NCI-H82 (cell line): ENCODE measurements around the gene IFNL1.
"Not testable (repeated sequence)": the region's sequence is repeated elsewhere in the genome, so short reads cannot be mapped to it uniquely, and the experiment has no call there.

Experiments used
- DNase-seq: peaks from one replicate; lab custom pipeline; 2025; lab: John Stamatoyannopoulos, UW

The IFNL1 gene

DNA sequence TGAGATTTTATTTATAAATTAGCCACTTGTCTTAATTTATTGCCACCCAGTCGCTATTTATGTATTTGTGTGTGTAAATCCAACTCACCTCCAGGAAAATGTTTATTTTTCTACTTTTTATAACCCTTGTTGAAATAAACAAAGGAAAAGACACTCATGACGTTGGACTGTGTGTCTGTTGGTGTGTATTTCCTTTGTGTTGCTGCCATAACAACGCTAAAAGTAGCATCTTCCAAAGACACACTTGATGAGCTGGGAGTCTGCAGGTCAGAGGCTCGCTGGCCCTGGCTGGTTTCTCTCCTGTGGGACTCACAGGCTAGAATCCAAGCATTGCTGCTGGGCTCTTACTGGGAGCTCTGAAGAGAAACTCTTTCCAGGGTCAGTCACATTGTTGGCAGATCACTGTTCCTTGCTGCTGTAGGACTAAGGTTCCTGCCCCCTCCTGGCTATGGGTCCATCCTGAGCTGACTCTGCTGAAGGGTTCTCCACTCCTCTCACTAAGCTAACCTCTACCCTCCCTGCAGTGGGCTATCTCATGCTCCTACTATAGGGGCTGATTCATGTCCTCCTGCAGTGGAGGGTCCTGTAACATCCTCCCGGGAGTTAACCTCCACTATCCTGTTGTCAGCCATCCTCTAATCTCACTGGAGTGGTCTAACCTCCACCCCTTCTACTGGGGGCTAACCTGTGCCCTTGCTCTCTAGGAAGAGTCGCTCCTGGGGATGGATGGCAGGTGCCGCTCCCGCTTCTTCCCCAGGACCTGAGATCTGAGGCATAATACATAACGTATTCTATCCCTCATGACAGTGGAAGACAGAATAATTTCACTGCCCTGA lies 26.0 kb upstream of the IFNL1 start:
- no peak for DNase-seq

GRCh38 chr19:39273859-39274258 lies 22.3 kb upstream of the IFNL1 start:
- not testable (repeated sequence) for DNase-seq

- no peak for DNase-seq
These were observed 20.6 kb upstream of the IFNL1 start for GRCh38 chr19:39275578-39275977.

GRCh38 chr19:39276740-39277139 lies 19.5 kb upstream of the IFNL1 start:
- DNase-seq, result no peak

- no peak for DNase-seq
These were observed 18.6 kb upstream of the IFNL1 start for GRCh38 chr19:39277598-39277997.

DNA sequence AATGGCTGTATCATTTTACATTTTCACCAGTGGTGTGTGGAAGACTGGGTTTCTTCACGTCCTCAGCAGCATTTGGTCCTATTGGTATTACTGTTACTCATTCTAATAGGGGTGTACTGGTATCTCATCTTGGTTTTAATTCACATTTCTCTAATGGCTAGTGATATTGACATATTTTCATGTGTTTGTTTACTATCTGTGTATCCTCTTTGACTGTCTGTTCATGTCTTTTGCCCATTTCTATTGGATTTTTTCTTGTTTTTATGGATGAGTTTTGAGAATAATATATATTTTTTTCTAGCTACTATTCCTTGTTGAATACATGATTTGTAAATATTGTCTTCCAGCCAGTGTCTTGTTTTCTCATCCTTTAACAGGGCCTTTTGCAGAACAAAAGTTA lies 14.2 kb upstream of the IFNL1 start:
- DNase-seq, result no peak

- DNase-seq, result no peak
These were observed 12.2 kb upstream of the IFNL1 start for GRCh38 chr19:39284032-39284431.

GRCh38 chr19:39293394-39293793 lies 2.8 kb upstream of the IFNL1 start:
- DNase-seq, result no peak

DNA sequence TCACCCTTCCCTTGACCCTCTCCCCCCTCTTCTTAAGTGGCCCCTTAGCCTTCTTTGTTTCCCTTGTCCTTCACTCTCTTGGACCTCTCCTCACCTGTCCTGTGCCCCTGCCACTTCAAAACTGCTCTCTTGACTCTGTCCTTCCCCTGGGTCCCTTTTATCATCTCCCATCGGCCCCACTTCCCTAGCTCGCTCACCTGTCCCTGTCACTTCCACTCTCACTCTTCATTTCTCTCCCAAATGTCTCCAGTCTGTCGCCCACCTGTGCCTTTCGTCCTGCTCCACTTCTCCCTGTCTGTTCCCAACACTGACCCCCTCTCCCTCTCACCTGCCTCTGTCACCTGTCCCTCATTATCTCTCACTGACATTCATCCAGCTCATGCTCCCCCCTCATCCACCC lies 699 bp downstream of the IFNL1 start:
- no peak for DNase-seq

- DNase-seq, result no peak
These were observed 1.9 kb downstream of the IFNL1 start for GRCh38 chr19:39297931-39298634.

GRCh38 chr19:39299404-39299803 lies 3.2 kb downstream of the IFNL1 start:
- no peak for DNase-seq

GRCh38 chr19:39299832-39300231 lies 3.6 kb downstream of the IFNL1 start:
- DNase-seq, result no peak

DNA sequence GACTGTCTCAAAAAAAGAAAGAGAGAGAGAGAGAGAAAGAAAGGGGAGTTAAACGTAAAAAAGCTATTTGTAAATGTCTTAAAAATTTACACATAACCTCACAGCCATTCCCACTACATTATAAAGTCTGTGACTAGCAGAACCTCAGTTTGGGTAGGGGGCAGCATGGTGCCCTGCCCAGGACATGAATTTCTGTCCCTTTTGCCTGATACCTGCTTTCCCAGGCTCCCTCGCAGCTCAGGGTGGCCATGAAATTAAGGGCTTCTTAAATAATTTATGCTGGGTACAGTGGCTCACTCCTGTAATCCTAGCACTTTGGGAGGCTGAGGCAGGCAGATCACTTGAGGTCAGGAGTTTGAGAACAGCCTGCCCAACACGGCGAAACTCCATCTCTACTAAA lies 4.8 kb downstream of the IFNL1 start:
- no peak for DNase-seq

DNA sequence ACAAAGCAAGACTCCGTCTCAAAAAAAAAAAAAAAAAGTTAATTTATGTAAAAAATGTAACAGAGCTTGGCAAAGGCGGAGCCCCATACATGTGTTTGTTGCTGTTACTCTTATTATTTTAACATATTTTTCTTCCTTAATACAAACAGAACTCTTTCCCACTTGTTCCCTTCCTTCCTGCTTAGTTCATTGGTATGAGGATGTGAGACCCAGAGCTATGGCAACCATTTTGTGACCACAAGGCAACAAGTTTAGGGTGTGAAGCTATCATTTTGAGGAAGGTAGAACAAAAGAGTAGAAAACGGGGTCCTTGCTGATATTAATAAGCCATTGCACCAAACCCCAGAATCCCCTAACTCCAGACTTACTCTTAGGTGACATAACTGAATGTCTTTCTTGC lies 5.4 kb downstream of the IFNL1 start:
- DNase-seq, result no peak

- DNase-seq, result no peak
These were observed 7.4 kb downstream of the IFNL1 start for GRCh38 chr19:39303373-39304184.

DNA sequence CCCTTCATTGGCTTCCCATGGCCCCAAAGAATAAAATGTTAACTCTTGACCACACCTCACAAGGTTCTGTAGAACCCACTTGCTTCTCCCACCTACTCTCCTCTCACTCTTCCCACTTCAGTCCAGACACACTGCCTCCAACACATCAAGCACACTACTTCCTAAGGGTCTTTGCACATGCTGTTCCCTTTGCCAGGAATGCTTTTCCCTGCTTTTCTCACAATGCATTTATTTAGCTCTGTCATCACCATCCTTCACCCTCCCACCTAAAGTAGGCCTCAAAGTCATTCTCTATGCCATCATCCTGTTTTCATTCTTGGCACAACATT lies 7.9 kb downstream of the IFNL1 start:
- DNase-seq, result no peak

- peak; percentile 65 for DNase-seq
These were observed 8.7 kb downstream of the IFNL1 start for GRCh38 chr19:39304701-39305571.

DNA sequence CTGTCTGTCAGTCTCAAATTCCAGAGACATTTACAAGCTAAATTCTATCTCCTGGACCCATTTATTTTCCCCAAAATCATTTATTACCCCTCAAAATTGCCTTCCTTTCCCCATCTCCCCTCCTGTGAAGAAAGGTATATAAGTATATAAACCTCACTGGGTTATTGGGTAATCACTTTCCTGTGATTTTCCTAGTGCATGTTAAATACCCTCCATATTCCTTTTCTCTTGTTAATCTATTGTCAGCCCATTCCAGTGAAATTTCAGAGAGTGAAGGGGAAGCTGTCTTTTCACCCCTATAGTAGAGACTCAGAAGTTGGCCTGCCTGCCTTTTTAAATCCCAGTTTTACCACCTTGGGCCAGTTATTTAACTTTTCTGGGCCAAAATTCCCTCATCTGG lies 9.9 kb downstream of the IFNL1 start:
- no peak for DNase-seq

- DNase-seq, result no peak
These were observed 11.0 kb downstream of the IFNL1 start for GRCh38 chr19:39307046-39307821.

- no peak for DNase-seq
These were observed 11.8 kb downstream of the IFNL1 start for GRCh38 chr19:39307822-39308530.
